GM18502 (cell line): ENCODE results near the gene QRICH1.

ENCODE experiments used
- ATAC-seq: cut with Tn5 transposase; IDR thresholded peaks from one replicate; pipeline ENCODE4 v1.9.1; 2021; ENCODE audit warnings: mild to moderate bottlenecking; ENCODE audit not compliant: unreplicated experiment, poor library complexity

Gene QRICH1

GRCh38 chr3:48982016-48982415, 111.9 kb downstream of the QRICH1 start:
- no peak for ATAC-seq

- ATAC-seq: no peak
Measured at GRCh38 chr3:48980295-48980694, 113.6 kb downstream of the QRICH1 start.
